ENCODE data around the gene HEBP1.

Gene HEBP1

GRCh38 chr12:12987421-12987820, 12.6 kb downstream of the HEBP1 start:
- no peak for DNase-seq

DNA sequence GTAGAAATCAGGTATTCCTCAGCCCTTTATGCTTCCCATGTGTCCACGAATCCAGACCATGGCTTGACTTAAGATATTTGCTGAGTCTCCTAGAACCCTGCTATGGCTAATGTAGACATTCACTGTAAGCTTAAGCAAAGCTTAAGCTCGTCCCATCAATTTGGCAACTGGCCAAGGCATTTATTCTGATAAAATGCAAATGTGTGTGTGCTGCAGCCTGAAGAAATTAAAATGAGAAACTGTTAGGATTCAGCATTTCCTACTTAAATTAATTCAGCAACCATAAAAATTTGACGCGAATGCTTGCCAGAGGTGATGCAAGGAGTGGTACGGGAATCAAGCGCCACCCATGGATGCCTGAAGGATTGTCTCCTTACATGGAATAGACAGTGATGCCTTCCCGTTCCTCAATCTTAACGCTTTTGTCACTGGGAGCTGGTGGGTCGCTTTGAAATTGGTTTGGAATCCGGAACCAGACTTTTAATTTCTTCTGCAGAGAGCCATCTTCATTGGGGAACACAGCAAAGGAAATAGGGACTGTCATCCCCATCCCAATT, 13.2 kb downstream of the HEBP1 start:
- DNase-seq: no peak

DNA sequence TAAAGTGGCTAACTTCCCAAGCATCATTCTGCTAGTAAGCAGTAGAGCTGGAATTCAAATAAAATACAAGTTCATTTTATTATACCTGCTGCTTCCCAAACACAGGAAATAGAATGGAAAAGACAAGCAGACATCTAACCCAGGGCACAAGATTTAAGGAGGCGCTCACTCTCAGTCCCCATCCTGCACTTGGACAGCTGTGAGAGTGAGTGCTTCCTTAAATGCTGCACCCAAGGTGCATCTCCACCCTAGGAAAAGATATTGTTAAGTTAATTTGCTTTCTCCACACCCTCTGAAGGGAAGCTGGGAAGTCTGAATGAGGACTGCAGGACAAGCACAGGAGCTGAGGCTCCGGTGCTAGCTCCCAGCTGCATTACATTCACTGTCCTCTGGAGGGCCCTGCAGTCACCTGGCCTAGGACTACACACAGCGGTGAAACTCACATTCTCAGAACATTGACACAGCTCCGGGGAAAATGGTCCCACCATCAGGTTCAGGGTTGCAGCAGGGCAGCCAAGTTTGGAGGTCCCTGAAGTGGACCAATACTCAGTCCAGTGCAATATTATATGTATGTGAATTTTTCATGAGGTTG, 14.2 kb downstream of the HEBP1 start:
- DNase-seq: no peak

DNA sequence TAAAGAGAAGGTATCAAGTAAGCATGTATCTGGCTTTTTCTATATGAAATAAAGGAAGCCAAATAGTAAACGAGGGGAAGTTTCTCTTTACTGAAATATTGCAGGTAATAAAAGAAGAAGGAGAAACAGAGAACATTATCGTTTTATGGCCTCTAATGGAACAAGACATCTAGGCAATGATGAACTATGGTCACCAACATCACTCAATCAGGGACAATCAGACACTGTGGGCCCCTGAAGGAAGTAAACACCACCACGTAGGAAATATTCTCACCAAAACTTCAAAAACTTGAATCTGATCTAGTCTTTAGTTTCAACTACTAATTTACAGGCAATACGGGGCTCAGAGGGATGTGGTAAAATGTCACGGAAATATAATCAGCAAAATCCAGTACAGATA, 15.9 kb downstream of the HEBP1 start:
- no peak for DNase-seq

GRCh38 chr12:12983420-12984035, 16.5 kb downstream of the HEBP1 start:
- DNase-seq: peak; percentile 22

DNA sequence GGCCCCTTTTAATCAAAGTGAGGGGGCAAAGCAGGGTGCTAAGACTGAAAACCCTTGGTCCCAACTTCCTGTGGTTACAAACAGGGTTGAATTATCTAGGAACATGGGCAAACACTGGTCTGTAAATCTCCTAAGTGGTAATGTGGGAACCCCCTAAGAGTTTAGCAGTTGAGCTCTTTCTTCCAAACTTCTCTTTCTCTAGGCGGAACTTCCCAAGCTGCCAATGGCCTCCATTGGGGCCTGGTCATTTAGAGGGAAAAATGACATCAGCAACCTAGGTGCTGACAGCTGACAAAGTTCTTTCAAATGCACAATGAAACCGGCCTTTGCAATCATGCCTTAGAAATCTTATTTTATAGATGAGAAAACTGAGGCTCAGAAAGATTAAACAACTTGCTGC, 17.7 kb downstream of the HEBP1 start:
- no peak for DNase-seq

DNA sequence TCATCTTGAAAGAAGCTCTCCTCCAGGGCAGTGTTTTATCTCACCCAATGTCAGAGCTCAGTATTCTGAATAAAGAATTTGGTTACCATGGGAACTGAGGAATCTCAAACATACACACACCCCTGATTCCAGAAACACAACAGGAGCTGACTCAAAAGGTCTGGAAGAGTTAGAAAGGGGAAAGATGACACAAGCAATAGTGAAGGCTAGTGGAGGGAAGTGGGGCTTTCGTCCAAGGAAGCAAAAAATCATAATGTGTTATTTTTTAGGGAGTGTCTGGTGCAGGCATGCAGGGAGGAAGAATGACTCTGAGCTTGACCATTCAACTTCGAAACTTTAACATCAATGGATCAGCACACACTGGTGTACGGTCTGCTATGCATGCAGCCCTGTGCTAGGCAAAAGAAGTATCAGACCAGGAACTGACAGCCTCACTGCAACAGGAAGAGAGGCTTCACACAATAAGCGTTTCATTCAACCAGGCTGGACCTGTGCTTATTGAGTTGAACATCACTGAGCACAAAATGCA, 20.3 kb downstream of the HEBP1 start:
- DNase-seq: no peak

DNA sequence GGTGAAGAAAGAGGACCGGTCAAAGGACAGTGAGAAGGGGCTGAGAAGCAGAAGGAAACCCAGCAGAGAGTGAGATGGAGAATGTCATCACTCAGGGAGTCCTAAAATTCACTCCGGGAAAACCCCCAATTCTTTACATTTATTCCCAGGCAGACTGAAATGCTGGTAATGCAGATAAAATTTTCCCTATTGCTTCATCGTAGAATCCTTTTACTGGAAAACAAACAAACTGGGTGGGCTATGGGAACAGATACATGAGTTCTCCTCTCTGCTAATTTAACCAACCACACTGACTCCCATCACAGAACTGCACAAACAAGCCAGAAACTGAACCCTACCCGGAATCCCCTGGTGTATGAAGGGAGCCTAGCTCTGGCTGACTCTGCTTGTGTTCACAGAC, 20.9 kb downstream of the HEBP1 start:
- no peak for DNase-seq

GRCh38 chr12:12977231-12977630, 22.8 kb downstream of the HEBP1 start:
- no peak for DNase-seq

DNA sequence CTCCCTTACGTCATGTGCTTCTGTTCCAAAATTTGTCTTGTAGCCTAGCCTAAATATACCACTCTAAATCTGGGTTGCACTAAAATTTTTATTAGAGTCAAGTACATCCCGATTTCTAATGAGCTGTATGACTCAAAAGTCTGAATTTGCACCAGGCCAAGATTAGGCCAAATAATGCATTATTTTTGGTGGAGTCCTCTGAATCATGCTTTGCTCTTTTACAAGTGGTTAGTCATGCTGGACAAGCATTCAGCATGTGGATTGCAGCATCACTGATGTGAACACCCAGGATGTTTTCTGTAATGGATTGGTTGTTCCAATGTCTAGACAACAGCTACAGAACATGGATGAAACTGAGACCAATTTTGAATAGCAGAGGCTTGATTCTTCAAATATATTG, 23.7 kb downstream of the HEBP1 start:
- DNase-seq: no peak

DNA sequence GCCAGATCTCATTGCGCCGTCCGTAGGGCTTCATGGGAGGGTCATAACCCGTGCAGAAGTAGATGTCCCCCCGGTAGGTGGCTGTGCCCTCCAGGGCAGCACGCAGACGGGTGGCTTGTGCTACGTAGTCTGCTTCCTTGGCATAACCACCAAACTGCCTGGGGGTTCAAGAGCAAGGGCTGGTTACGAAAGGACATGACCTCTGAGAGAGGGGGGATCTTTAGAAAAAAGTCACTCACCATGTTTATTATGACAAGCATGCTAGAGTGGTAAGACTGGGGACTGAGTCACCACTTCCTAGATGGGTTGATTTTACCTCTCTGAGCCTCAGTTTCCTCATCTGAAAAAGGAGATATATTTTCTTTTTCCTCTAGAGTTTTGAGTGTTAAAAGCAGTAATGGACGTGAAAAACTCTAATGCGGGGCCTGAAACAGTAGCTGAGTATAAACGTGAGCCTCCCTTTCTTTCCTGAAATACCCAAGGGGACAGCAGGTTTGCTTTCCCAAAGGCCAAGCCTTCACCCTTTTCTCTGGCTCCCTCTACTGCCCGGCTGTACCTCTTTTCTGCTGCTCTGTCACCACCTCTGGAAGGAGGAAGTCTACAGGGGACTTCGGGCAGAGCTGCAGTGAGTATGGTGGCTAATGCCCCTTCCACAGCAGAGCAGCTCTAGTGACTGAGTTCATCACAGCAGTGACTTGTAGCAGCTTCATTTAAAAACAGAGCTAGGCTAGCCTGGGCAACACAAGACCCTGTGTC, 24.6 kb downstream of the HEBP1 start:
- DNase-seq: no peak

DNA sequence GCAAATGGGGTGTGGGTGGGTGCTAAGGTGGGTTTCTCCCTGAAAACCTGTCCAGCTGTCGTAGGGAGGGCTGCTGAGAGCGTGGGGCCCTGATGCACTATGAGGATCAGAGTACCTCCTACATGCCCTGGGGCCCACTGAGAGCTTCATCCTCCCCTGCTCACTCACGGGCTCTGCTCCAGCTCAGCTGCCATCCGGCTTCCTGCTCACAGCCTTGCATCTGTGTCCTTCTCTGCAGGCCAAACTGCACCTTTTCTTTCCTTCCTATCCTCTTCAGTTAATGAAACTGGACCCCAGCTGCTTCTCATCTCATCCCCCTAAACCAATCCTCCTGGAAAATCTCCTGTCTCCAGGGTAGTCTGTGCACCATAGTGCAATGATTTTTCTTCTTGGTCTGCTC, 25.9 kb downstream of the HEBP1 start:
- no peak for DNase-seq

DNA sequence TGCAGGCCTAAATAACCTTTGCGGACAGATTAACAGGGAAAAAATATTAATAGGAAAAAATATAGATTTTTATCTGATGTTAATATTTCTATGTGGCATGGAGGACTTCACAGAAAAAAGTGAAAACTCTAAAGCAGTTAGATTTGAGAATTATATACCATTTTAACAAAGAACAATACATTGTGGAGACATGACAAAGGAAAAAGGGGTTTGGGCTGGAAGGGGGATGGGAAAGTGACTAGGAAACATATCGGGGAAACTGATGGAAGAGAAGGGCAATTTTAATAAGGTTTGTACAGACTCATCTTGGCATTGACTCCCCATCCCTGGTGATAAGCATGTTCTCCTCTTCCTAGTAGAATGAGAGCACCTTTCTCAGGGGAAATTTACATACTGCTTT, 27.0 kb downstream of the HEBP1 start:
- DNase-seq: no peak

DNA sequence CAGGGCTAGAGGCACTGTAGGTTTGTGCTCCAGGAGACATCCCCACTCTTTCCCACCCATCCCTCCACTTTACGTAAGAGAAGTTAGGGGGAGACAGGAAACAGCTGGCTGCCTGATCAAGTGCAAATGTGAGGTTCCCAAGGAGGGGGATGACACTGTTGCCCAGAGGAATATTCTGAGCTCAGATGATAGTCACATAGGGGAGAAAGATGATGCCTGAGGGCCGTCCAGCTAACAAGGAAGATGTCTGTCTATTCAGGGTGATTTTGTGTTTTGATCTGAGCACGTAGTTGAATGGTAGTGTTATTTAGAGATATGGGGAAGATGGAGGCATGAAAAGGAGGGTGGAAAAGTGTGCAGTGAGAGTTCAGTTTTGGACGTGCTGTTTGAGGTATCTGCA, 34.2 kb downstream of the HEBP1 start:
- no peak for DNase-seq

DNA sequence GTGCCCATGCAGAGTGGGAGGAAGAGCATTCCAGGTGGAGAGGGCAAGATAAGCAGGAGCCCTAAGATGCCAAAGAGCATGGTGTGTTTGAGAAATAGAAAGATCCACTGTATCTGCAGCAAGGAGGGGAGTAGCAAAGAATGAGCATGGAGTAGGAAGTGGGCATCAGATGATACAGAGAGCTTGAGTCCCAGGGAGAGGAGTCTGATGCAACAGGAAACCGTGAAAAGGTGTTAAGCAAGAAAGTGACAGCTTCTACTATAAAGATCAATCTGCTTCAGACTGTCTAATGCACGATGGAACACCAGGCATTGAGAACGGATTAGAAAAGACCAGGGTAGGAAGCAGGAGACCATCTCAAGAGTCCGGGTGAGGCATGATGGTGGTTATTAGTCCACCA, 35.8 kb downstream of the HEBP1 start:
- DNase-seq: no peak

GRCh38 chr12:12960639-12961209, 39.3 kb downstream of the HEBP1 start:
- no peak for DNase-seq

- no peak for DNase-seq
These were observed 41.2 kb downstream of the HEBP1 start for GRCh38 chr12:12958886-12959285.

GRCh38 chr12:12954878-12955625, 45.0 kb downstream of the HEBP1 start:
- no peak for DNase-seq

- DNase-seq: no peak
These were observed 45.7 kb downstream of the HEBP1 start for GRCh38 chr12:12954356-12954755.

- no peak for DNase-seq
These were observed 48.0 kb downstream of the HEBP1 start, which contains the start of gene GPRC5D for GRCh38 chr12:12952036-12952435. Gene GPRC5D, minus strand, starts transcription at chr12:12952170. Its CDS starts 1,786 bp downstream, at chr12:12950384.

GRCh38 chr12:12951504-12951903, 48.6 kb downstream of the HEBP1 start:
- DNase-seq: no peak

GRCh38 chr12:12947902-12948301, 52.2 kb downstream of the HEBP1 start:
- no peak for DNase-seq
